ENCODE data around the gene RNF31.

Gene RNF31

DNA sequence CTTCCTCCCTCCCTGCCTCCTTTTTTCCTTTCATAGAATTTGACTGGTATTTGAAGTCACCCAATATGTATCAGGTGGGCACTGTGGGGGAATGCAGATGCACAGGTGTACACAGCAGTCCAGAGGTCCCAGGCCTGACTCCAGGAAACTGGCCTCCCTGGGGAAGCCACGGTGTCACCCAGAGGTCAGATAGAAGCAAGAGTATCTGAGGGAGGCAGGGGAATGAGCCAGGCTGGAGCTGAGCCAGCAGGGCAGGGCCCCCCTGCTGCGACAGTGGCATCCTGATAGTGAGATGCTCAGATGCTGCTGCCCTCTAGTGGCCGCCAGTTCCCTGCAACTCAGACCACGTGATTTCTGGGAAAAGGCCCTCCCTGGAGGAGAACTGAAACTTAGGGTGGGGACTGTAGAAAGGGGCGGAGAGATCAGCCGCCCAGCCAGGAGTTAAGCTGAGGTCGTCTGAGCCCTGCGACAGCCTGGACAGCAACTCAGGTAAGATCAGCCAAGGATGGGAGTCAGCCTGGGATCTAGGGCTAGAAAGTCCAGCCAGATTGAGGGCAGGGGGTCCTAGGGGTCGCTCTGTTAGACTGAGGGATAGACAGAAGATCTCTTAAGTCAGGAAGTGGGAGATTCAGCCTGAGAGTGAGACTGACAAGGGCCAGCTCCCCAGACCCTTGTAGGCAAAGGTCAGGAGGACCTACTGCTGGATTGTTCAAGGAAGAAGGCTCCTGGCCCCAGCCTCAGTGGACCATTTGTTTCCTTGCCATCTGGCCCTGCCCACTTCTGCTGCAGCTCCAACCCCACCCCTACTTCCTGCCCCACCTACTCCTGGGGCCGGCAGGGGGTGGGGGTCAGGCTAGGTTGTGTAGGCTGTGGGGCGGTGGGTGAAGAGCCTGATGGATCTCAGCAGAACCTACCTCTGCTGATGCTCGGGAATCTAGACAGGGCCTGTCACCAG lies 13.8 kb downstream of the RNF31 start, which contains the start of gene IRF9:
IRF9 (plus strand) TSS at position 416 of the 955 bp plus-strand sequence. CDS start 880 bp downstream, outside the sequence.
- peak; percentile 97 for DNase-seq

DNA sequence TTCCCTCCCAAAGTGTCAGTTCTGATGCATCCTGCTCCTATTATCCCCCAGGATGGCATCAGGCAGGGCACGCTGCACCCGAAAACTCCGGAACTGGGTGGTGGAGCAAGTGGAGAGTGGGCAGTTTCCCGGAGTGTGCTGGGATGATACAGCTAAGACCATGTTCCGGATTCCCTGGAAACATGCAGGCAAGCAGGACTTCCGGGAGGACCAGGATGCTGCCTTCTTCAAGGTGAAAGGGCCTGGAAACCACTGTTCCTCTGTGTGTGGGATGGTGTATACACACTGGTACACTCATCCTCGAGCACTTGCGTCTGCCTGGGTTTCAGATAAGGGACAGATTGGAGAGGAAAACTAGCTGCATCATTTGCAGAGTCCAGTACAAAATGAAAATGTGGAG lies 14.8 kb downstream of the RNF31 start:
- DNase-seq: no peak

DNA sequence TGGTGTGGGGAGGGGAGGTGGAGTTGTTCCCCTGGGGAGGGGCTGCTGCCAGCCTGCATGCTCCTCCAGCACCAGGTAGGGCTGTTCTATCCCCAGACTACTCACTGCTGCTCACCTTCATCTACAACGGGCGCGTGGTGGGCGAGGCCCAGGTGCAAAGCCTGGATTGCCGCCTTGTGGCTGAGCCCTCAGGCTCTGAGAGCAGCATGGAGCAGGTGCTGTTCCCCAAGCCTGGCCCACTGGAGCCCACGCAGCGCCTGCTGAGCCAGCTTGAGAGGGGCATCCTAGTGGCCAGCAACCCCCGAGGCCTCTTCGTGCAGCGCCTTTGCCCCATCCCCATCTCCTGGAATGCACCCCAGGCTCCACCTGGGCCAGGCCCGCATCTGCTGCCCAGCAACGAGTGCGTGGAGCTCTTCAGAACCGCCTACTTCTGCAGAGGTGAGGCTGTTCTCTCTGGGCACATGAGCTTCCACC lies 17.3 kb downstream of the RNF31 start:
- DNase-seq: no peak

DNA sequence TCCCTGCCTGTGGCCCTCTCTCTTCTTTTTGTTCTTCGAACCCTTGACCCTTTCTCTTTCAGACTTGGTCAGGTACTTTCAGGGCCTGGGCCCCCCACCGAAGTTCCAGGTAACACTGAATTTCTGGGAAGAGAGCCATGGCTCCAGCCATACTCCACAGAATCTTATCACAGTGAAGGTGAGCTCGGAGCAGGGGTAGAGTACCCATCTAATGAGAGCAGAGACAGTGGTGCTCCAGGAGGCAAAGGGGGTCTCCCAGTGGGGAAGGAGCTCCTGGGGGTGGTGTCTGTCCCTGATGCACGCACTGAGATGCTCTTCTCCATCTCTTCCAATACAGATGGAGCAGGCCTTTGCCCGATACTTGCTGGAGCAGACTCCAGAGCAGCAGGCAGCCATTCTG lies 18.5 kb downstream of the RNF31 start:
- no peak for DNase-seq

DNA sequence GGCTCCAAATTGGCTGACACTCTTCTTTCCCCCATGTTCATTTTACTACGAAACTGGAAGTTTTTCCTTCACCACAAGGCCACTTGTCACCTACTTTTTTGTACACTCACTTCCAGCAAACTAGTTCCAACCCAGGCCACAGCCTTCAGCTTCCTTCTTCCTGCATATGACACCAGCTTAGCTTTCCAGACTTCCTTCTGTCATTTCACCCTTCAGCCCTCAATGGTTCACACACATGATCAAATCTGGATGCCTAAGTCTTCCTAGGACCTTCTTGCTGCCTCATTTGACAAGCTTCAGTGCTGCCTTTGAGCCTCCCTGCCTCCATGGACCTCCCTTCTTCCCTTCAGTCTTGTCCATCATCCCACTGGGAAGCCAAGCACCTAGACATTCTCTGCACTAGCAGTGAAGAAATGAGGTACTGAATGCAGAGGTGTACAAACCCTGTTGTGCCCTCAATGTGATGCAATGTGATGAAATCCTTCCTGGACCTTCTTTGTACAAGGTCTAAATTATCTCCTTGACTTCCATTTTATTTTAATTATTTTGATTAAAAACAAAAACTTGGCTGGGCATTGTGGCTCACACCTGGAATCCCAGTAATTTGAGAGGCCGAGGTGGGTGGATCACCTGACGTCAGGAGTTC lies 20.3 kb downstream of the RNF31 start:
- no peak for DNase-seq

DNA sequence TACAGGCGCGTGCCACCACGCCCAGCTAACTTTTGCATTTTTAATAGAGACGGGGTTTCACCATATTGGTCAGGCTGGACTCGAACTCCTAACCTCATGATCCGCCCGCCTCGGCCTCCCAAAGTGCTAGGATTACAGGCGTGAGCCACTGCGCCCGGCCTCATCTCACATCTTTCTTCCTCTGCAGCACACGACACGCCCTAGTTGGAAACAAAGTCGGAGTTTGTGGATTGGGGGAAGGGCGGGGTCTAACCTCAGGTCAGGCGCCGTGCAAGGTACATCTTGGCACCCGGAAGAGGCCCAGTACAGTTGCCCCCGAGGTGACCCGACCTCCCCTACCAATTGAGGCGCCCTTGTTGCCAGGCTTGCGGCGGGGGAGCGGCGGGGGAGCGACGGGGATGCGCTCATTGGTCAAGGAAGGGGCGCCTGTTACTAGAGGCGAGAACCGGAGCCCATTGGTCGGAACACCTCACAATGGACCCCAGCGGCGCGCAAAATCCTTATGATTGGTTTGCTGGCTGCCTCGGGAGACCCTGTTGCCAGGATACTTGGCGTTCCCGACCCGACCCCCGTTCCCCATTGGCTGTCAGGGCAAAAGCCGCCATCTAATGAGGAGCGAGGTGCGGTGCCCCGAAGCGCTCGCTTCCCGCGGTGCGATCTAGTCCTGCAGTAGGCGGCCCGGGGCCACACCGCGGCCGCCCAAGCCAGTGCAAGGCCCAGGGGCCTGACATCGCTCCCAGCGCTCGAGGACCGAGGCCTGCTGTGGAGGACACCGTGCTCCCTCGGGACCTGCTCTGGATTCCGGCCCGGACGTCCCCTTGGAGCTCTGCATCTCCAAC lies 24.3 kb downstream of the RNF31 start, which contains the start of gene REC8:
REC8 (plus strand) TSS at position 659 of the 839 bp plus-strand sequence. CDS start 473 bp downstream, outside the sequence.
- DNase-seq: peak; percentile 49

DNA sequence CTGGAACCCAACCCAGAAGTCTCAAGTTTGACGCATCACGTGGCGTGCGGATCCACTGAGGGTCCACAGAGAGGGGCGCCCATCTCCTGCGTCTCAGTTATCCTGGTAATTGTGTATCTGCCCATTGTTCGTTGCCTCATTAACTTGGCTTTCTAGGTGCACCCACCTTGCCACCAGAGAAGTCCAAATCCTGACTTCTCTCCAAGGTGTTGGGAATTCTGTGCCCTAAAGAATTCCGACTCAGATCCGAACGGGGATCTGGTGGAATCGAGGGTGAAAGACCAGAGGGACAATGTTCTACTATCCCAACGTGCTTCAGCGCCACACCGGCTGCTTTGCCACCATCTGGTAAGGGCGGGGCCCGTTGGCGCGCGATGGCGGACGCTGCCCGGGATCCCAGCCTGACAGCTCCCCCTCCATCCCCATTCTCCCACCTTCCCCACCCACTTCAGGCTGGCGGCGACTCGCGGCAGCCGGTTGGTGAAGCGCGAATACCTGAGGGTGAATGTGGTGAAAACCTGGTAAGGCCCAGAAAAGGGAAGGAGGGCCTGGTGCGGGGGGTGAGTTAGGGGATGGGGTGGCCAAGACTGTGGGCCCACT lies 25.1 kb downstream of the RNF31 start:
- no peak for DNase-seq

DNA sequence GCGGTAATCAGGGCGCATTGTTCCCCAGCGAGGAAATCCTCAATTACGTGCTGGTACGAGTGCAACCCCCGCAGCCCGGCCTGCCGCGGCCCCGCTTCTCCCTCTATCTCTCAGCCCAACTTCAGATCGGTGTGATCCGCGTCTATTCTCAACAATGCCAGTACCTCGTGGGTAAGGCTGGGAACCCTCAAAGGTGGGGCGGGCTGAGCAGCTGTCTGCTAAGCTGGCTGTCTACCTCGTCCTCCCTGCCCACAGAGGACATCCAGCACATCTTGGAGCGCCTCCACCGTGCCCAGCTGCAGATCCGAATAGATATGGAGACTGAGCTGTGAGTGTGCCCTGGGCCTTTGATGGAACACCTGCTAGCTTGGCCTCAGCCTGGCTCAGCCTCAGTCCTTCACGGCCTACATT lies 25.6 kb downstream of the RNF31 start:
- DNase-seq: no peak

DNA sequence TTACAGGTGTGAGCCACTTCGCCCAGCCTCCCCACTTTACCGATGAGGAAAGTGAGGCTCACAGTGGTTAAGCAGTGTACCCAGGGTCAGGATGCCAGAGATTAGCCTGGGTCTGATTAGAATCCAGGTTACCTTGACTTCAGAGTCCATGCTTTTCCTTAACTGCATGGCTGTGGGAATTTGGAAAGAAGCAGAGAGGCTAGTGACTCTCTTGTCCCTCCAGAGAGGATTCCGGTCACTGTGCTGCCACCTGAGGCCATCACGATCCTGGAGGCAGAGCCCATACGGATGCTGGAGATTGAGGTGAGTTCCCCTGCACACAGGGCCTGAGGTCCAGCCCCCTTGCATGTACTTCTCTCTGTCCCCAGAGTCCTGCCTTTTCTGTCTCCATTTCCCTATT lies 29.3 kb downstream of the RNF31 start:
- no peak for DNase-seq

DNA sequence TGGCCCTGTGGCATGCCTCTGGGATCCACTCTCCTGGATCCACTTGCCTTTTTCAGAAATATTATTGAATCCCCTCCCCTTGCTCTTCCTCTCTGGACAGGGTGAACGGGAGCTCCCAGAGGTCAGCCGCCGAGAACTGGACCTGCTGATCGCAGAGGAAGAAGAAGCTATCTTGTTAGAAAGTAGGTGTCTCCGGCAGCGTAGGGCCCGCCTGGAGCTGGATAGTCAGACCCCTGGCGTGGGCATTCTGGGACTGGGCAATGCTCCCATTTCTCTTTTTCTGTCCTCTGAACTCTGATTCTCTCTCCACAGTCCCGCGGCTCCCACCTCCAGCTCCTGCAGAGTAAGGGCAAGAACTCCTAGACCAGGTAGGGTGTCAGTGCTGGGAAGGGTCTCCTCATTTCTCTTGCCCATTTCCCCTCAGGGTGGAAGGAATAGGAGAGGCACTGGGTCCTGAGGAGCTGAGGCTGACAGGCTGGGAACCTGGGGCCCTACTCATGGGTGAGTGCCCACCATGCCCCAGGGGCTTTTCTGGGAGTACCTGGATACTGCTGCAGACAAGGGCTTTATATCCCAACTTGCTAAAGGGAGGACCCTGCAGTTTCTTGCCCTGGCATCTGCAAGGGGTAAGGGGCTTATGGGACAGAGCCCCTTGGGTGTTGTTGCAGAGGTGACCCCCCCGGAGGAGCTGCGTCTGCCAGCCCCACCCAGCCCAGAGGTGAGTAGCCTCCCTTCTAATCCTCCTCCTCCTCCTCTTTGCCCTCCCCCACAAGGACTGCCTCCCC lies 29.9 kb downstream of the RNF31 start:
- DNase-seq: no peak

DNA sequence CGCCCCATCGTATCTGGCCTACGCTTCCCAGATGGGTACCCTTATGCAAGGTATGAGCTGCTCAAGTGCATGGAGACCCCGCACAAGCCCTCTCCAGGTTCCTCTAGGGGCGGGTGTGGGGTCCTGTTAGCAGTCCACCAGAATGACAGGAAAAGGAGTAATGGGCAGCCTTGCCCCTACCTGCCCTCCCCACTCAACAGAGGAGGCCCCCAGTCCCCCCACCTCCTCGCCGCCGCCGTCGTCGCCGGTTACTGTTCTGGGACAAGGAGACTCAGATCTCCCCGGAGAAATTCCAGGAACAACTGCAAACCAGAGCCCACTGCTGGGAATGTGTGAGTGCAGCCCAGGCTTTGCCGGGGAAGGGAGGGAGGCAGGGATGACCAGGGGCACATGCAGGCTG lies 30.6 kb downstream of the RNF31 start:
- DNase-seq: no peak

DNA sequence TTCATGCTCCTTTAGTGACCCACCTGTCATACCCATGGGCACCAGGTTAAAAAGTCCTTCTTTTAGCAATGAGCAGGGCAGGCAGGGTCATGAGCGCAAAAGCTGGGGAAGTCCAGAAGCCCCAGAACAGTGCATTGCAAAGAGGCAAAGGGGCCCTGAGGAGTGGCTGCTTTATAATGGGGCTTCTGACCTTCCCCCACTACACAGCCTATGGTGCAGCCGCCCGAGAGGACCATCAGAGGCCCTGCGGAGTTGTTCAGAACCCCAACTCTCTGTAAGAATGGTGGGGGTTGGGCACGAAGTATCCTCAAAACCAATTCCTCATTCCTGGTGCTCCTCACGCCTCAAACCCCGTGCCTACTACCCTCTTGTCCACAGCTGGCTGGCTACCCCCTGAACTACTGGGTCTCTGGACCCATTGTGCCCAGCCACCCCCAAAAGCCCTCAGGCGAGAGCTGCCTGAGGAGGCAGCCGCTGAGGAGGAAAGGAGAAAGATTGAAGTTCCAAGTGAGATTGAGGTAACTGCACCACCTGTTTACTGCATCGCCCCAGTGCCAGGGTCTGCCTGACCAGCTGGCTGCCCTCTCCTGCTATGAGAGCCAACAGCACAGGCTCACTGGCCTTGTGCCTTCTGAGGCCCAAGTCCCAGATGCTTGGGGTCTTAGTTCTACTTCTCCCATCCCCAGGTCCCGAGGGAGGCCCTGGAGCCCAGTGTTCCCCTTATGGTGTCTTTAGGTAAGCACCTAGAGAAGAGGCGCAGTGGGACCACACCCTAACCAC lies 31.3 kb downstream of the RNF31 start:
- DNase-seq: no peak

DNA sequence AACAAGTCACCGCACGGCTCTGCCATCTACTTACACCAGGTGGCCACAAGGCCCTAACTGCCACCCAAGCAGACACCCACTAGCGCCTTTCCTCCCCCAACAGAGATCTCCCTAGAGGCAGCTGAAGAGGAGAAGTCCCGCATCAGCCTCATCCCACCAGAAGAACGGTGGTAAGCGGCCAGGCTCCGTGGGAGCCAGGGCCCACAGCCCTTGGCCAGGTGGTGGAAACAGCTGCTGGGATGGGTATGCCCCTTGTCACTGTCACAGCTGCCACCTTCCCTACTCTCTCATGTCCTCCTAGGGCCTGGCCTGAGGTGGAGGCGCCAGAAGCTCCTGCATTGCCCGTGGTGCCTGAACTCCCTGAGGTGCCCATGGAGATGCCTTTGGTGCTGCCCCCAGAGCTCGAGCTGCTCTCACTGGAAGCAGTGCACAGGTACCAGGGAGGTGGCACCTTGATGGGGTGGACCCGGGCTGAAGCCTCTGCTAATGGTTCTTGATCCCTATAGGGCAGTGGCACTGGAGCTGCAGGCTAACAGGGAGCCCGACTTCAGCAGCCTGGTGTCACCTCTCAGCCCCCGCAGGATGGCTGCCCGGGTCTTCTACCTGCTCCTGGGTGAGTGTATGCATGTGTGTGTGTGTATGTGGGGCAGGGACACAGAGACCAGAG lies 32.1 kb downstream of the RNF31 start:
- no peak for DNase-seq

DNA sequence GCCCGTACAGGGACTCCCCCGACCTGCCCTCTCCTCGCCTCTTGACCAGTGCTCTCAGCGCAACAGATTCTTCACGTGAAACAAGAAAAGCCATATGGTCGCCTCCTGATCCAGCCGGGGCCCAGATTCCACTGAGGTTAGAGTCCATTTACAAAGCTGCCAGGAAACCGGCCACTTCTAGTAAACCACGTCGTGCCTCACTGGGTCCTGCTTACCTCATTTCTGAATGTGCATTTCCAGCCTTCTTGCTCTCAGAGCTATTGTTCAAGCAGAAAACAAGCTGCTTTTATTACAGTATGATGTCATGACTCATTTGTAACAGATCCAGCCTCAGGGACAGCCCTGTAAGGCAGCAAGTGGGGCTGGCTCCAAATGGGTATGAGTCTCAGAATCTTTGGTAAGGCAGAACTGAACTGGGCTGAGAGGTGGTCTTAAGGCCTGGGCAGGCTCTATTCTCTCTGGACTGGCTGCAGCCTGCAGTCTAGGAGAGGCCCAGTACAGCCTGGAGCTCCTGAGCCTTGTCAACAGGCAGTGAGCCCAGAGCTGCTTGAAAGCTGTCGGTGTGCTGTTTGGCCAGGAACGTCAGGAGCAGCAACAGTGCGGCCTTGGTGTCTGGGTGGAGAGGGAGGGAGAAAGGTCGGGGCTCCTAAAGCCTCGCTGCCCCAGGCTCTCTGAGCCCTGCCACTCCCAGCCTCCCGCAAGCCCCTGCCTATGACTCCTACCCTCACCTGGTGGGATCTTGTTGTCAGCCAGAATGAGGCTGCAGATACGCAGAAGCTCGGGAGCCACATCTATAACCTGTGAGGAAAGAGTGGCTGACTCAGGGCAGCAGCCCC lies 32.9 kb downstream of the RNF31 start:
- DNase-seq: no peak

DNA sequence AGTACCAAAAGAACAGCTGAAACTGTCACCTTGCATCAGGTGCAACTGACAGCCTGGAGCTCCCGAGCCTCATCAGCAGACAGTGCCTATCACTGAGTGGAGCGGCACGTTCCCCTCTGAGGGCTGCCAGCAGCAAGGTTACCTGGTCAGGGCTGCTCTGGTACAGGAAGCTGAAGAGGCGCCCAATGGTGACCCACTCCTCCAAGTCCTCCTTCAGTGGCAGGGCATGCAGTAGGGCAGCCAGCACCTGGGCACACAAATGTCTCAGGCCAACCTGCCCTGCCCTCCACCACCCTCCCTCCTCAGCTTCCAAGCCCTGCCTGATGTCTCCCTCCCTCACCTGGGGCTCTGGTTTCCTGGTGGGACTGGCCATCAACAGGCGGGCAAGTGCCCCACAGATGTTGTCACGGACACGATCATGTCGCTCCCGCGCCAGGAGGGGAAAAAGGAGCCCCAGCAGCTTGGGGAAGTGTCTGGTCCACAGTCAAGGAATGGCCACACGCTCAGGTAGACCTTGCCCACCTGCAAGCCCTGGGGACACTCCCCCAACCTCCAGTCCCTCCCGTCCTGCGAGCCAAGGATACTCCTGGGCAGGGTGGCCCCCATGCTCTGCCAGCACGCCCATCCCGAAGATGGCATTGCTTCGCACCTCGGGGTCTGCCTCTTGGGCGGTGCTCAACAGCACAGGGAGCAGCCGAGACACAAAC lies 34.2 kb downstream of the RNF31 start:
- no peak for DNase-seq

DNA sequence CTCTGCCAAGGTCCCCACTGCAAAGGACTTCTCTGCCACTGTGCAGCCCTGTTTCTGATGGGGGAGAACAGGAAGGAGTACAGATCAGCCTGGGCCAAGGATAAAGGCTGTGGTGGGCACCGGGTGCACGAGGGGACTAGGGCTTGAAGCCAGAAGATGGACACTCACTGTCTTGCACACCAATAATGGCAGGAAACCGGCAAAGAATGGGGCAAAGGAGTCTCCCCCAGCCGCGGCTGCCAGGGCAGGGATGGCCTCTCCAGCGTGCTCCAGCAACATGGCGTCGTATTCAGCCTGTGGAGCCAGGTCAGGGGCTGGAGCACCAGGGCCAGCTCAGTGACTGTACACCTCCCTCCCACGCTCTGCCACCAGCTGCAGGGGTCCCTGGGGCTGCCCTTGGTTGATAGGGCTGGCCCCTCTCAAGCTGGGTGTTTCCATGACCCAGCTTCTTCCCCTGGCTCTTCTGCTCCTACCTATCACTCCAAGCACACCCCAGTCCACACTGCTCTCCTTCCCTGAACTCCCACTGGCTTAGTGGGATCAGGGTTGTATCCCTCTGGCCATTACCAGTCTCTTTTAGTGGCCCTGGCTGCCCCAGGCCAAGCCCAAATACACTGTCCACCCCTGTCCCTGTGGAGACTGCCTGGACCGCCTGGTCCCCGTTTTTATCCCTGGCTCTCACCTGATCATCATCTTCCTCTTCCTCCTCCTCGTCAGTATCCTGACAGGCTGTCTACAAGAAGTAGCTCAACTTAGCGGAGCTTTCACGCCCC lies 35.0 kb downstream of the RNF31 start:
- no peak for DNase-seq

DNA sequence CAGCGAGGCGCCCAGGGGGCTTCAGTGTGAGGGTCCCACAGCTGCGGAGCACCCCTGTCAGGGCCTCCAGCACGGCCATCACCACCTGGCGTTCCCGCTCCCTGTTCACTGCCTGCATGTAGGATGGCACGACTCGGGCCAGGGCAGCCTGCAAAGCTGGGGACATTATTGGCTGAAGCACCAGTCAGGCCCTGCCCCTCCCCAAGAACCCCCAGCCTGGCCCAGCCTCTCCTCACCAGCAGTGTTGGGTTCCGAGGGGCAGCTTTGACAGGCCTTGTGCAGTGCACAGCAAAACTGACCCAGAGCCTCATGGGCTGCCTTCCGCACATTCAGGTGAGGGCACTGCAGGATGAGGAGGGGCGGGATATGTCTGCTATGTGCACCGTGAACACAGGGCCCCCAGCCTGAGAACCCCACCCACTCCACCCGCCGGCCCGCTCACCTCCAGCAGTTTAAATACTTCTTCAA lies 35.8 kb downstream of the RNF31 start:
- DNase-seq: no peak

Data from T-helper 9 cell (primary cell).